HG03342 (cell line): ENCODE measurements around the gene NAV1.
"Not testable (repeated sequence)": the region's sequence is repeated elsewhere in the genome, so short reads cannot be mapped to it uniquely, and the experiment has no call there.

ENCODE experiments used
- ATAC-seq: cut with Tn5 transposase; IDR thresholded peaks from one replicate; pipeline ENCODE4 v1.9.1; 2021; ENCODE audit warnings: mild to moderate bottlenecking, moderate library complexity; ENCODE audit not compliant: unreplicated experiment

Gene NAV1

DNA sequence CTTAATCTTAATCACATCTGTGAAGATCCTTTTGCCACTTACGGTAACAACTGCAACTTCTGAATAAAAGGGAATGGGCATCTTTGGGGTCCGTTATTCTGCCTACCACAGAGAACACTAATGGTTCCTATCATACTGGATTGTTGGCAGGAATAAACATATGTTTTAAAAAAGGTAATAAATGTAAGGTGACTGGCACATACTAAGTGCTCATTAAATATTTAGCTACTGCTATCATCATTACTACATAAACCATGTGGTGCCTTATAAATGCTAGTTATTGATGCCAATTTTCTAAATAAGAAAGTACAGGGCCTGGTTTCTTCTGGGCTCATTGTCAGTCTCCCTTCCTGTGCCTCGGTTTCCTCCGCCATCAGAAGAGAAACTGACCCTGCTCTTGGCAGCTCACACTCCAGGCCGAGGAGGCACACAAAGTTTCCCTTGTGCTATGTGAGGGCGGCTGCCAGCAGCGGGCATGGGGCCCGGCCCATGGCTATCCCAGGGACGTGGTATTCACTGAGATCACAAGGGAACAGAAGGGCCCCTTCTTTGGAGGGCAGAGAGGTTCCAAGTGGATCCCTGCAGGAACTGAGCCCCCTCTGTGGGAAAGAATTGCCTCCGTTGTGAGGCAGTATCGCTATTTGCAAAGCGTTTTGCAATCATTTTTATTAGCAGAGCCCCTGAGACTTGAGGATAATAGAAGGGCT lies 26.2 kb downstream of the NAV1 start:
- ATAC-seq = no peak

DNA sequence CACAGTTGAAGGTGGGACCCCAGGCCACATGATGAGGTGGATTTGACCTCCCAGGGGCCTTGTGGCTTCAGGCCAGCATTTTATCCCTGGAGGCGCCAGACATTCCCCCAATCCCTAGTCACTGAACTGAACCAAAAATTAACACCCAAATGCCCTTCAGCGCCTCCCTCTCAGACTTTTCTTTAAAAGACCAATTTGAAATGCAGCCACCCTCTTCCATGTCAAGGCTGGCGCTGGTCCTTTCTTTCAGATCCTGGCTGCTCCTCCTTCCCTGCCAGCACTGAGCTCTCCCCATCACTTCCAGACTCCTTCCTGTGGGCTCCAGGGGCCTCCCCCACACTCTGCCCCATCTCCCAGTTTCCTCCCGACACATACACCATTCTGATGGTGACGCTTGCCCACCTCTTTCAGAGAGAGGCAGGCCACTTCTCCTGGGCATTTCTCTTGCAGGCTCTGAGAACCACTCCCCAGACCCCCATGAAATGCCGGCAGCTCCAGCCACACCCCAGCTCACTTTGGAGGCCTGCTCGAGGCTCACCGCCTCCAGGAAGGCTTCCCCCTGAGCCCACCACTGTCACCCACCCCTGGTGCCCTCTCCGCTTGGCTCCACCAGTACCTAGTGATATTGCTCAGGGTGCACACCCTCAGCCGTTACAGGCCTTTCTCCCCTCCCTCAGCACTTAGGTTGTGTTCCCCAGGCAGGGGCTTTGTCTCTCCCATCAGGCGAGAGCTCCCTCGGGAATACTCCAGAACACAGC lies 27.0 kb downstream of the NAV1 start:
- no peak for ATAC-seq

DNA sequence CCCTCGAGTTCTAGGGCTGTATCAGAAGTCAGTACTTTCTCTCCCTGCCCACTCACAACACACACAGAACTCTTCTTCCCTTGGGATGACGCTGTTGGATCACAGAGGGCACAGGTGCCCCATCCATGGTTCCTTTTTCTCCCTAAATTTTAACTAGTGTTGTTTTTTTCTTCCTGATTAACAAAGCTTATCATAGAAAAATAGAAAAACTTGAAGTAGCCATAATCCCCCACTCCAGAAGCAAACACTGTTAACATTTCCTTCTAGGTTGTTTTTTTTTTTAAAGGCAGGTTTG lies 27.5 kb downstream of the NAV1 start:
- ATAC-seq = no peak

DNA sequence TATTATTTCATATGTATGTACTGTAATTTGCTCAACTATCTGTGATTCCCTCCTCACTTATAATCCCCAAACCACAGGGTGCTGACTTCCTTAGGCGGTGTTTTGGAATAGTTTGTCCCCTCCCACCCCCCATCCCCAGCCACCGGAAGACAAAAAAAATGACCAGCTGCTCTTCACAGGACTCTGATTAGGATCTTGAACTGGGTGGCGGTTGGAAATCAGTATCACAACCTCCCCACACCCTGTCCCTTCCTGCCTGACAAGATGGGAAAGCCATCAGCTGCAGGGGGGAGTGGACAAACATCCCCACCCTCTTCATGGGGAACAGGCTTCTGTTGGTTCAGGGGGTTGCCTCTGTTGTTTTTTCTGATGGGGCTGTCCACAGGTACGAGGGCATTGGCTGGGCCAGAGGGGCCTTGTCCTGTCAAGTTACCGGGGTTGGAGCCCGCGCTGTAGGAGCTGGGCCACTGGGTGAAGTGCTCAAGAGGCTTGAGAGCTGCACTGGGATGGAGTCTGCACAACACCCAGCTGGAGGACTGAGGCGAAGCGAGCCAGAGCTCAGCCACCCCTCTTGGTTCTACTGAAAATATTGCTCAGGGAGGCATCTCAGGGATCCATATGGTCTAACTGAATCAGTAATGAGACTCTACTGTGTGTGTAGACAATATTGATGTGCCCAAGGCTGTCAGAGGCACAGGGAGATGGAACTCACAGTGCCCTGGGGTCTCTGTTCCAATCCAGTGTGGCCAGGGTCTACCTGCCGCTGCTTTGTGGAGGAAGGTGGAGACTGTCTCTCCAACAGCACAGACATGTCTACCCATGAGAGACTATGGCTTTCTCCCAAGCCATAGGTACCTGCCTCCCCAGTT lies 28.2 kb downstream of the NAV1 start:
- ATAC-seq = no peak

DNA sequence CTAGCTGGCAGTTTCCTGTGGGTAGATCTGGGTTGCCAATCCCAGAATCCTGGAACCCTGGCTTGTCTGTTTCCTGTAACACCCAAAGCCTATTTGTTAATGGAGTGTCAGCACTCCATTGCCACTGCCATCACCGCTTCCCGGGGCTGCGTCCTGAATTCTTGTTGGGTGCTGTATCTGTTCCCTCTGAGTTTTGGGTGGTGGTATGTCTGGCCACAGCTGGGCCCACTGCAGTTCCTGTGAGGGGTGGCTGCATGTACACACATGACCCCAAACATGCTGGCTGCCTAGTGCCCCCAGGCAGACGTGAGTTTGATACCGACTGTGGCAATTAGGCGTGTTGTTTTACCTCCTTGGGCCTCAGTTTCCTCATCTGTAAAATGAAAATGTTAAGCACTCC lies 29.3 kb downstream of the NAV1 start:
- ATAC-seq = no peak

DNA sequence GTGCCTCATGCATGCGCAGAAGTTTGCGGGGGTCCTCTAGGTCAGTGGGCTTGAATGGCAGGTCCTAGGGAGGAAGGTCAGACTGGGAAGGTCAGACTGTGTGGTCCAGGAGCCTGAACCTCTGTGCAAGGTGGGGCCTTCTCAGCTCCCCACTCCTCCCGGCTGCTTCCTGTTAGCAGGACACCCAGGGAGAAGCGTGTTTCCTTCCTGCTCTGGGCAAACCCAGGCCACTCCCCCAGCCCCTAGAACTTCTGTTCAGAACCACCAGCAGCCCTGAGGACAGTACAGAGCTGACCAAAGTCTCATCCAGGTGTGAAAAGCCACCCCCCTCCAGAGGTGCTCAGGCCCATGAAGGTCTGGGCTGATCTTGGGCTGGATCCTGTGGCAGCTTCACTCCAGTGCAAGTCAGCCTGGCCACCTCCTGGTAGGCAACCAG lies 29.9 kb downstream of the NAV1 start:
- ATAC-seq = no peak

DNA sequence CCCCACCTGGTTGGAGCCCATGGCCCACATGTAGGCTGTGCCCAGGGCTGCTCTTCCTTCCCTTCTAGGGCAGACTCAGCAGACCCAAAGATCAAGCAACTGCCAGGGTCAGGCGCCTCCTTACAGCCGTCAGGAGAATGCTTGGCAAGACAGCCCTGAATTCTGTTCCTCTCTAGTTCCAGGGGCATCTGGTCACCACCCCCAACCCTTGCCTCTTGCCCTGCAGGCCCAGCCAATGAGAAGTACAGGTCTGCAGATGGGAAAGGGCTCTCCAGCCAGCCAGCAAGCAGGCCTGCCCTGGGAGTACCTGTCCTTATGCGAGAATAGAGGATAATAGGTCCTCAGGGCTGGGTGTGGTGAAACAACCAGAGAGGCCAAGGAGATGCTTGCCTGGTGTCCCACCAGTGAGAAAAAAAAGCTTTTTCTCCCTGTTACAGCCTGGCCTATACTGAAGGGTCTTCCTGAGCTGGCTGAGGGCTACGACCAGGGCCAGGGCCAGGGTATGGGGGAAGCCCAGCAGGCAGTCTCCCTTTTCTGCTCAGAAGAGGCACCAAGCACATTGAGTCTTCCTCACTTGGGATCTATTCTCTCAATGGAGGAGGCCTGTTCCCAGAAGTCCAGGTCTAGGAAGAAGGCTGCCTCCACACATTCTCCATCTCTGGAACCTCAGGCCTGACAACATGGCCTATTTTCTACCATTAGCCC lies 31.4 kb downstream of the NAV1 start:
- no peak for ATAC-seq

DNA sequence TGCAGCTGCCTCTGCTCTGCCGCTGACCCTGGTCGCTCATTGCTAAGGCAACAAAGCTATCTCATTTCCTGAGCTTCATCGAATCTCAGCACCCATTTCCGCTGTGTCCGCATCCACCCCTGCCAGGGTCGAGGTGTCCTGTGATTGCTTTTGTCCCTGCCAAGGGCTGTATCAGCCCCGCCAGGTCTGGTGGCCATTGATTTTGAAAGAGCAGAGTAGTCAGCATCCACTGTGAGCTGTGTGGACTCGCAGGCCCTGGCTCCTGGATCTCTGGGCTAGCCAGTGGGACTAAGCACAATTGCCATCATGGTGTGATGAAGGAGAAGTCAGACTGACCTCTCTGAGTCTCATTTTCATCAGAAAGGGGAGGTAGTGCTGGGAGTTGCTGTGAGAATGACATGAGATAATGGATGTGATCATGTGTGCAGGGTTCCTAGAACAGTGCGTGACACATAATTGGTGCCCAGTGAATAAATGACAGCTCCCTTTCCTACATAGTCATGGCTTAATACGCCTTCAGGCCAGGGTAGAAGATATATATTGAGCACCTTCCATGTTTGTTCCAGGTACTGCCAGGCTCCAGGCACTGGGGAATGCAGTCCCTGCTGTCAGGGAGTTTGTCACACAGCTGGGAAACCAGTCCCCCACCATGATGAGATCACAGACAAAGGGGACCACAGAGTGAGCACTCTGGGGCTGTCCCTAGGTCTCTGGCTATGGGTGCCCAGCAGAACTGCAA lies 32.1 kb downstream of the NAV1 start:
- ATAC-seq = no peak

DNA sequence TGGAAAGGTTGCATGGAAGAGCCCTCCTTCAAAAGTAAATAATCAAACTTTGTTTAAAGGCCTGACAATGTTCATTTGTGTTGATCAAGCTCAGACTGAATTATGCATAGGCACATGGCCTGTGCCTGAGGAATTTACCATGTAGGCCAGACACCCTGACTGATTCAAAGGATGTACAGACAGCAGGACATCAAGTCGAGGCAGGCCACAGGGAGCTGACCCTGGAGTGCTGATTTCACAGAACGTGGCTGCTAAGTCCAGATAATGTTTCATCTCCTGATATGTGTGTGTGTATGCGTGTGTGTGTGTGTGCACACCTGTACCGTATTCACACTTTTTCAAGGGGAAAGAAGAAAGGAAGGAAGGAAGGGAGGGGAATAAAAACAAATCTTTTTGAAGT lies 34.1 kb downstream of the NAV1 start:
- no peak for ATAC-seq

- ATAC-seq = no peak
These were observed 35.0 kb downstream of the NAV1 start for GRCh38 chr1:201573923-201574322.

- no peak for ATAC-seq
These were observed 37.0 kb downstream of the NAV1 start for GRCh38 chr1:201575912-201576311.

GRCh38 chr1:201576914-201577313 lies 38.0 kb downstream of the NAV1 start:
- no peak for ATAC-seq

DNA sequence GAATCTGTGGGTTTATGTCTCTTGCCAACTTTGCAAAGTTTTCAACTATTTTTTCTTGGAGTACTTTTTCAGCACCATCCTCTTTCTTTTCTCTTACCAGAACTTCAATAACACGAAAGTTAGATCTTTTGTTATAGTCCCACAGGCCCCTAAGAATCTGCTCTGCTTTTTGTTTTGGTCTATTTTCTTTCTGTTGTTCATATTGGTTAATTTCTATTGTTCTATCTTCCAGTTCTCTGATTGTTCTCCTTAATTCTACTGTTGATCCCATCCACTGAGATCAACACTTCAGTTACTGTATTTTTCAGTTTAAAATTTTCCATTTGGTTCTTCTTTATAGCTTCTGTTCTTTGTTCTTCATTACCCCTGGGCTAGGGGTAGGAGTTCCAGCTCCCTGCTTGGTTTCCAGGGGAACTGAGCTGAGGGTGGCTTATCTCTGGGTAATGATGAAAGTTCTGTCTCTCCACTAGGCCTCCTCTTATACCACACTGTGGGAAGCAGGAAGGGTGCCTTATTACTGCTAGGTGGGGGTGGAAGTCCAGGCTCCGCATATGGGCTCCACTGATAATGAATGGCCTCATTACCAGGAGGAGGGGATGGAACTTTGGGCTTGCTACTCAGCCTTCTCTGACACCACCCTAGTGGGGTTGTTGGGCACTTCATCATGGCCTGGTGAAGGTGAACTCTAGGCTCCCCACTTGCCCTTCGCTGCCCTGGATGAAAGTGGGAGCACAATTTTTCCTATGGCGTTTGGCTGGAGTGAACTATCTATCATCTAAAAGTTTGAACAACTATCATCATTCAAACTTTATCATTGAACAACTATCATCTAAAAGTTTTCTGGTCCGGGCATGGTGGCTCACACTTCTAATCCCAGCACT lies 39.3 kb downstream of the NAV1 start:
- no peak for ATAC-seq

- ATAC-seq = not testable (repeated sequence)
These were observed 42.4 kb downstream of the NAV1 start for GRCh38 chr1:201581371-201581770.

GRCh38 chr1:201582705-201583442 lies 43.9 kb downstream of the NAV1 start:
- ATAC-seq = no peak

- ATAC-seq = no peak
These were observed 44.7 kb downstream of the NAV1 start for GRCh38 chr1:201583663-201584062.

- no peak for ATAC-seq
These were observed 45.7 kb downstream of the NAV1 start for GRCh38 chr1:201584471-201585092.

GRCh38 chr1:201585093-201585483 lies 46.2 kb downstream of the NAV1 start:
- ATAC-seq = no peak
